Prostate gland (tissue), 2 donors: ENCODE results near the gene GABPB2.

Experiments used
- POLR2A ChIP-seq: fragments of 450-650 bp; IDR thresholded peaks from one replicate; pipeline ENCODE4 v1.6.1; 2016; ENCODE audit warnings: antibody characterized with exemption, mild to moderate bottlenecking
- TF ChIP-seq, protein P1 (sequence below), 4 experiments: fragments of 200-600 bp in 2 of 4; fragments of 450-650 bp in 2 of 4; sonication (generic) in 2 of 4; IDR thresholded peaks; 1 replicate in 3 of 4; 2 replicates in 1 of 4; pipeline ENCODE4 v1.5.1; 2016 to 2019; ENCODE audit warnings: antibody characterized with exemption in 4 of 4, mild to moderate bottlenecking in 2 of 4, moderate library complexity in 2 of 4

DNA sequence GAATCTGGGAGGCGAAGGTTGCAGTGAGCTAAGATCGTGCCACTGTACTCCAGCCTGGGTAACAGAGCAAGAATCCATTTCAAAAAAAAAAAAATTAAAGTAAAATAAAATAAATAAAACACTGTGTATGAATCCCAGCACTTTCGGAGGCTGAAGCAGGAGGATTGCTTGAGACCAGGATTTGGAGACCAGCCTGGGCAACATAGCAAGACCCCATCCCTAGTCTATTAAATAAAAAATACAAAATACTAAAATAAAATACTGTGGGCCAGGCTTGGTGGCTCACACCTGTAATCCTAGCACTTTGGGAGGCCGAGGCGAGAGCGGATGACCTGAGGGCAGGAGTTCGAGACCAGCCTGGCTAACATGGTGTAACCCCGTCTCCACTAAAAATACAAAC lies 38.4 kb upstream of the GABPB2 start:
- TF ChIP-seq, protein P1, sequence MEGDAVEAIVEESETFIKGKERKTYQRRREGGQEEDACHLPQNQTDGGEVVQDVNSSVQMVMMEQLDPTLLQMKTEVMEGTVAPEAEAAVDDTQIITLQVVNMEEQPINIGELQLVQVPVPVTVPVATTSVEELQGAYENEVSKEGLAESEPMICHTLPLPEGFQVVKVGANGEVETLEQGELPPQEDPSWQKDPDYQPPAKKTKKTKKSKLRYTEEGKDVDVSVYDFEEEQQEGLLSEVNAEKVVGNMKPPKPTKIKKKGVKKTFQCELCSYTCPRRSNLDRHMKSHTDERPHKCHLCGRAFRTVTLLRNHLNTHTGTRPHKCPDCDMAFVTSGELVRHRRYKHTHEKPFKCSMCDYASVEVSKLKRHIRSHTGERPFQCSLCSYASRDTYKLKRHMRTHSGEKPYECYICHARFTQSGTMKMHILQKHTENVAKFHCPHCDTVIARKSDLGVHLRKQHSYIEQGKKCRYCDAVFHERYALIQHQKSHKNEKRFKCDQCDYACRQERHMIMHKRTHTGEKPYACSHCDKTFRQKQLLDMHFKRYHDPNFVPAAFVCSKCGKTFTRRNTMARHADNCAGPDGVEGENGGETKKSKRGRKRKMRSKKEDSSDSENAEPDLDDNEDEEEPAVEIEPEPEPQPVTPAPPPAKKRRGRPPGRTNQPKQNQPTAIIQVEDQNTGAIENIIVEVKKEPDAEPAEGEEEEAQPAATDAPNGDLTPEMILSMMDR (IDR thresholded peaks at IDR 0.05) = no peak
- TF ChIP-seq POLR2A = no peak
